ENCODE data around the gene ARHGAP4. TPM values are rescaled to one million over a fixed set of nuclear protein-coding genes. Genes with fewer than 3 reads are reported as not detected.

The ARHGAP4 gene
- total and polyA plus RNA-seq, 10 of the 15 experiments (the other 5 are each of a cell fraction or from before 2014, with no cell fraction given), result 0.71 to 120 (median 44.3) TPM

DNA sequence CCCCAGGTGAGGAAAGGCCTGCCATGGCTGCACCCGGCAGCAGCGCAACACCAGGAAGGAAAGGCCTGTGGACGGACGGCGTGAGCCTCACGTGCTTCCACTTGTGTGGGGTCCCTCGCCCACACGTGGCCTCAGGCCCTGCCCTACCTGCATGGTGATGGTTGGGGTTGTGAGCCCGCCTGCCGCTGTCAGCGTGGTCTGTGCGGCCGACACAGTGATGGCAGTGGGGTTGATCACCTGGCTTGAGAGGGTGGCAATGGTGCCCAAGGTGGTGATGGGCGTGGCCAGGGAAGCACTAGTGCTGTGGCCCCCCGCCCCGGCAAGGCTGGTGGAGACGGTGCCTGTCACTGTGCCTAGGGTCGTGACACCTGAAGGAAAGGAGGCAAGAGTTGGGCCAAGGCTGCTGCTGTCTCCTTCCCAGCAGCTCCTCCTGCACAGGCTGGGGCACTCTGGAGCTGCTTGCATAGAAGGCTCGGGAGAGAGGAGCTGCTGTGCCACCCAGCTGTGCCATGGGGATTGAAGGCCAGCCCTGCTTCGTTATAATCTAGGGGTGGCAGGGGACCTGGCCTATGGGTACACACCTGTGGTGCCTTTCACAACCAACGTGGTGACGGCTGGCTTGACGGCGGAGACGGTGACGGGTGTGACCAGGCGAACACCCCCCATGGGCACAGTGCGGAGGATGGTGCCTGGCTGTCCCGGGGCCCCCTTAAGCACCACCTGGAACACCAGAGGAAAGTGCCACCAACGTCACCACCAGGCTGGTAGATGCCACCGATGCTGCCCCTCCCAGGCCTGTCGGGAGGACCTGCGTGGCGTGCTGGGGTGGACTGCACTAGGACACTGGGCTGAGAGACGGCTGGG lies 30.2 kb upstream of the ARHGAP4 start:
- POLR2A ChIA-PET, result no interaction called here
- in situ Hi-C loops (cut with MboI), result no loop called here

DNA sequence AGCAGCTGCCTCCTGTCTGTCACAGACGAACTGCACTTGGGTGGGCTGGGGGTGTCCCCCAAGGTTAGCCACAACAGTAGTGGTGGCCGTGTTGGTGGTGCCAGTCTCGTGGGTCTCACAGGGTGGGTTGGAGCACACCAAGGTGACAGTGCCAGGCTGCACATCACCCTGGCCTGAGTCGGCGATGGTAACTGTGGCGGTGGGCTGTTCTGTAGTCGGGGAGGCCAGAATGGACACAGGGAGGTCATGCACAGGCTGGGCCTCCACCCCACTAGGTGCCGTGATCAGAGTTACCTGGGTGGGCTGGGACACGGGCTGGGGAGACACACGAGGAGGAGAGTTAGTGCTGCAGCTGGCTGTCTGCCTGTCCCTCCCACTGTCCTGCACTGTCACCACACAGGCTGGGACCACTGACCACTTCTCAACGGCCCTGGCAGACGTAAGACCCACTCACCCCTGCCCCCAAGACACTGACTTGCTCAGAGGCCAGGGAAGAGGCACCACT lies 29.2 kb upstream of the ARHGAP4 start:
- SMC1A ChIA-PET (ENCODE audit: uncharacterized antibody, unreplicated experiment), result no interaction called here

More for the DNA sequence above, 30.2 kb upstream of the ARHGAP4 start:
- peaks cover 11 to 78% of the 10 kb centered on the region in 2 experiments for H3K36me3 ChIP-seq (ENCODE audit: control insufficient read depth in 2 of 2, insufficient read depth in 2 of 2, low read length in 1 of 2)
- no peaks in the 10 kb centered on the region for H3K27me3 ChIP-seq (replicated peaks in 1 of 2; ENCODE audit: control insufficient read depth in 2 of 2, insufficient read depth in 2 of 2, low read length in 1 of 2)
- H3K4me3 ChIP-seq, result no peak overlapping the region
- H3K9me3 ChIP-seq (replicated peaks; ENCODE audit: control insufficient read depth, insufficient read depth, low read length), result no peaks in the 10 kb centered on the region
- ATAC-seq (no peak), DNase-seq (ENCODE audit: low read depth, low spot score) (no peak), FAIRE-seq (no peak)
- no peak overlapping the region for H3K9ac ChIP-seq (ENCODE audit: control insufficient read depth, insufficient read depth, low read length)
- H2AFZ ChIP-seq (ENCODE audit: control insufficient read depth, low read depth, low read length), result no peak overlapping the region
- intact Hi-C loops (cut with micrococcal nuclease; ENCODE audit: unreplicated experiment), result no loop called here
- no peaks in the 10 kb centered on the region for H4K20me1 ChIP-seq (ENCODE audit: control insufficient read depth, insufficient read depth)
- no peaks in the 10 kb centered on the region for H3K4me1 ChIP-seq (ENCODE audit: control insufficient read depth, insufficient read depth, low read length)
- ChIA-PET SMC1A (ENCODE audit: uncharacterized antibody, unreplicated experiment) (no interaction called here), CTCF (interaction anchor here (1.0 kb wide), 1 partner anchor 11 kb away, joined by 3 read pairs; no protein-coding TSS in a partner anchor), RAD21 (ENCODE audit: unreplicated experiment) (no interaction called here)
- BruUV-seq (replicated peaks), result no TSS peak
- no peak overlapping the region for H3K27ac ChIP-seq (ENCODE audit: control insufficient read depth, insufficient read depth)
- no peak overlapping the region for H3K4me2 ChIP-seq (ENCODE audit: control insufficient read depth, insufficient read depth)
- 92% methylated on average over 35 of the region's 35 CpGs for WGBS (ENCODE audit: insufficient coverage, insufficient replicate concordance, low lambda C conversion rate, missing lambda C conversion rate)
- H3K79me2 ChIP-seq (ENCODE audit: control insufficient read depth, insufficient read depth, low read length), result no peaks in the 10 kb centered on the region; the same call in 1 of the 2 replicates
- peak; percentile 52 for TF ChIP-seq POLR2A (IDR thresholded peaks at IDR 0.05; ENCODE audit: low read depth, low read length)
- no peak for TF ChIP-seq RAD21 (IDR thresholded peaks at IDR 0.05; ENCODE audit: insufficient read depth, low read depth, low read length)
- TF ChIP-seq, protein P1, sequence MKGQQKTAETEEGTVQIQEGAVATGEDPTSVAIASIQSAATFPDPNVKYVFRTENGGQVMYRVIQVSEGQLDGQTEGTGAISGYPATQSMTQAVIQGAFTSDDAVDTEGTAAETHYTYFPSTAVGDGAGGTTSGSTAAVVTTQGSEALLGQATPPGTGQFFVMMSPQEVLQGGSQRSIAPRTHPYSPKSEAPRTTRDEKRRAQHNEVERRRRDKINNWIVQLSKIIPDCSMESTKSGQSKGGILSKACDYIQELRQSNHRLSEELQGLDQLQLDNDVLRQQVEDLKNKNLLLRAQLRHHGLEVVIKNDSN (IDR thresholded peaks at IDR 0.05; ENCODE audit: borderline replicate concordance, extremely low read length, insufficient read depth, low read depth, low read length), result peak; percentile 6

More for the DNA sequence above, 29.2 kb upstream of the ARHGAP4 start:
- no peaks in the 10 kb centered on the region for H3K27me3 ChIP-seq (replicated peaks in 1 of 2; ENCODE audit: control insufficient read depth in 2 of 2, insufficient read depth in 2 of 2, low read length in 1 of 2)
- no peak for ATAC-seq
- no peaks in the 10 kb centered on the region for H4K20me1 ChIP-seq (ENCODE audit: control insufficient read depth, insufficient read depth)
- intact Hi-C loops (cut with micrococcal nuclease; ENCODE audit: unreplicated experiment) (no loop called here), in situ Hi-C loops (cut with MboI) (no loop called here)
- no peak overlapping the region for H2AFZ ChIP-seq (ENCODE audit: control insufficient read depth, low read depth, low read length)
- H3K79me2 ChIP-seq (ENCODE audit: control insufficient read depth, insufficient read depth, low read length), result no peaks in the 10 kb centered on the region; the same call in 1 of the 2 replicates
- POLR2A ChIA-PET, result no interaction called here
- peaks cover 11 to 78% of the 10 kb centered on the region in 2 experiments for H3K36me3 ChIP-seq (ENCODE audit: control insufficient read depth in 2 of 2, insufficient read depth in 2 of 2, low read length in 1 of 2)
- TF ChIP-seq NBN (IDR thresholded peaks at IDR 0.05), result no peak
- no peak; the same call in 1 of the 2 replicates for TF ChIP-seq POLR2A (IDR thresholded peaks at IDR 0.05; ENCODE audit: low read depth, low read length)
- TF ChIP-seq TARDBP (IDR thresholded peaks at IDR 0.05; ENCODE audit: borderline replicate concordance), result no peak
- no peak for TF ChIP-seq MYC (IDR thresholded peaks at IDR 0.05; ENCODE audit: insufficient read depth, insufficient read length, insufficient replicate concordance, low read length, severe bottlenecking)
- no peak for TF ChIP-seq CBX5 (IDR thresholded peaks at IDR 0.05; ENCODE audit: low read depth)
- no peak for TF ChIP-seq BMI1 (IDR thresholded peaks at IDR 0.05; ENCODE audit: borderline replicate concordance)
- TF ChIP-seq RELA (IDR thresholded peaks at IDR 0.05; ENCODE audit: borderline replicate concordance, partially characterized antibody), result no peak
- TF ChIP-seq CHD4 (IDR thresholded peaks at IDR 0.05), result no peak
- no peak for TF ChIP-seq EED (IDR thresholded peaks at IDR 0.05; ENCODE audit: low read depth)
- no peak for TF ChIP-seq SPI1 (IDR thresholded peaks at IDR 0.05; ENCODE audit: borderline replicate concordance, insufficient read depth, low read depth, low read length)
- no peak for TF ChIP-seq POU2F2 (IDR thresholded peaks at IDR 0.05; ENCODE audit: borderline replicate concordance, low read depth, low read length)
- TF ChIP-seq ASH2L (IDR thresholded peaks at IDR 0.05; ENCODE audit: borderline replicate concordance, low read depth), result no peak
- TF ChIP-seq SRF (IDR thresholded peaks at IDR 0.05; ENCODE audit: low read depth in 2 of 2, low read length in 2 of 2), result no peak
- no peak overlapping the region for H3K9ac ChIP-seq (ENCODE audit: control insufficient read depth, insufficient read depth, low read length)
- no peak overlapping the region for H3K27ac ChIP-seq (ENCODE audit: control insufficient read depth, insufficient read depth)
- no peak for DNase-seq (ENCODE audit: low read depth, low spot score)
- H3K4me1 ChIP-seq (ENCODE audit: control insufficient read depth, insufficient read depth, low read length), result no peaks in the 10 kb centered on the region
- RAD21 ChIA-PET (ENCODE audit: unreplicated experiment), result no interaction called here
- no peak overlapping the region for H3K4me2 ChIP-seq (ENCODE audit: control insufficient read depth, insufficient read depth)
- FAIRE-seq, result no peak
- no TSS peak for BruUV-seq (replicated peaks)
- 70% methylated on average over 12 of the region's 12 CpGs for WGBS (ENCODE audit: insufficient coverage, insufficient replicate concordance, low lambda C conversion rate, missing lambda C conversion rate)
- H3K9me3 ChIP-seq (replicated peaks; ENCODE audit: control insufficient read depth, insufficient read depth, low read length), result no peaks in the 10 kb centered on the region
- H3K4me3 ChIP-seq, result no peak overlapping the region
- CTCF ChIA-PET, result interaction anchor here (1.0 kb wide), 1 partner anchor 12 kb away, joined by 3 read pairs; no protein-coding TSS in a partner anchor

Measured in GM12878 (cell line).